DOHH2 (cell line): ENCODE data around the gene ARPC1B.

Source experiments
- CTCF ChIP-seq: fragments of 200-600 bp; sonication (generic); IDR thresholded peaks from one replicate; pipeline ENCODE4 v1.5.1; 2014; ENCODE audit warnings: antibody characterized with exemption, mild to moderate bottlenecking, low read depth, low read length; ENCODE audit not compliant: poor library complexity, severe bottlenecking
- EZH2phosphoT487 ChIP-seq: fragments of 200-600 bp; sonication (generic); IDR thresholded peaks from 2 replicates; pipeline ENCODE4 v1.6.1; 2017; ENCODE audit warnings: borderline replicate concordance, mild to moderate bottlenecking, antibody characterized with exemption, low read length, moderate library complexity, mixed read lengths

GRCh38 chr7:99385564-99385963 lies 11.0 kb downstream of the ARPC1B start:
- TF ChIP-seq CTCF: no peak
- no peak for TF ChIP-seq EZH2phosphoT487
